Pancreas (tissue), 10 donors: ENCODE data around the gene LRRC3. TPM values are rescaled to one million over a fixed set of nuclear protein-coding genes. Genes with fewer than 3 reads are reported as not detected.

Experiments used
- ATAC-seq, 4 donors: fragments of 200-7000 bp; cut with Tn5 transposase; one replicate each; pipeline versions ENCODE4 v1.8.0 to v1.9.1; 2020; ENCODE audit warnings: mild to moderate bottlenecking in 4 of 4, moderate library complexity in 4 of 4
- DNase-seq, 6 donors: peaks; one replicate each; pipeline ENCODE4 v3.0.0-alpha.2; 2020
- FAIRE-seq: peaks from 2 replicates; lab custom pipeline; 2012; peaks lifted over from hg19 to GRCh38; lab: Jason Lieb, UNC
- H3K27ac ChIP-seq, 4 donors: fragments of 200-600 bp; sonication (generic); 1 replicate in 3 of 4; 2 replicates in 1 of 4; pipeline versions ENCODE4 v1.5.0 to v1.8.0; 2020
- H3K27me3 ChIP-seq, 4 donors: fragments of 200-600 bp; one replicate each; pipeline ENCODE4 v1.8.0; 2021
- H3K36me3 ChIP-seq, 3 donors: fragments of 200-600 bp; sonication (generic) in 1 of 3; one replicate each; pipeline versions ENCODE4 v1.5.0 to v1.8.0; 2020 to 2021
- H3K4me1 ChIP-seq, 3 donors: fragments of 200-600 bp; one replicate each; pipeline ENCODE4 v1.8.0; 2021
- H3K4me3 ChIP-seq, 4 donors: fragments of 200-600 bp; sonication (generic) in 2 of 4; one replicate each; pipeline versions ENCODE4 v1.5.0 to v1.8.0; 2020 to 2021
- H3K9me3 ChIP-seq, 4 donors: fragments of 200-600 bp; one replicate each; pipeline ENCODE4 v1.8.0; 2021
- WGBS, 2 donors: extraction: QIAGEN DNeasy Blood & Tissue Kit; methylation state at CpG; one replicate each; pipeline ENCODE4 v1.1.7; 2013; 5-methylcytosine and 5-hydroxymethylcytosine counted together
- intact Hi-C, 3 donors: fragments of 100-400 bp; cut with DNase I; formaldehyde crosslinking; loops; one replicate each; pipeline versions ENCODE4 v1.11.1 to v1.14.2; 2022
- polyA plus RNA-seq, 2 donors: library from polyadenylated mRNA; stranded (reverse); fragments of 200-250 nt; gene quantifications; one replicate each; pipeline ENCODE4 v1.2.3, GENCODE V29; 2013
- total RNA-seq, 6 donors: library from RNA; stranded (reverse); fragmentation: NEBNext Ultra II Directional in 4 of 6; extraction: Animal tissue kit (Norgen Biotek cat#: 25700) in 4 of 6; gene quantifications; one replicate each; pipeline versions ENCODE4 v1.2.1 to v1.2.4, GENCODE V29; 2021 to 2023
- TF ChIP-seq, protein P1 (sequence below), 4 donors: fragments of 200-600 bp; sonication (generic) in 3 of 4; IDR thresholded peaks; one replicate each; pipeline versions ENCODE4 v1.5.0 to v1.8.0; 2021; ENCODE audit warnings: antibody characterized with exemption in 4 of 4
- donor health status: healthy with polysubstance abuse.
- donor health status: DM: no; HTN: no; CAD: no; lungs with moderate emphysema.
- donor health status: DM: no; HTN: no; CAD: no.
- donor health status: control.
- donor health status: control.
- donor health status: Bipolar disorder and iron deficiency.
- donor health status: DM: yes; HTN: yes; CAD: no.
- donor health status: DM: no; HTN: no; CAD: no.
- donor health status: DM: no; HTN: no; CAD: no.
- donor health status: DM: yes; HTN: yes; CAD: no.

The LRRC3 gene
- total and polyA plus RNA-seq, 8 donors = 0.35 to 1.7 (median 0.47) TPM

DNA sequence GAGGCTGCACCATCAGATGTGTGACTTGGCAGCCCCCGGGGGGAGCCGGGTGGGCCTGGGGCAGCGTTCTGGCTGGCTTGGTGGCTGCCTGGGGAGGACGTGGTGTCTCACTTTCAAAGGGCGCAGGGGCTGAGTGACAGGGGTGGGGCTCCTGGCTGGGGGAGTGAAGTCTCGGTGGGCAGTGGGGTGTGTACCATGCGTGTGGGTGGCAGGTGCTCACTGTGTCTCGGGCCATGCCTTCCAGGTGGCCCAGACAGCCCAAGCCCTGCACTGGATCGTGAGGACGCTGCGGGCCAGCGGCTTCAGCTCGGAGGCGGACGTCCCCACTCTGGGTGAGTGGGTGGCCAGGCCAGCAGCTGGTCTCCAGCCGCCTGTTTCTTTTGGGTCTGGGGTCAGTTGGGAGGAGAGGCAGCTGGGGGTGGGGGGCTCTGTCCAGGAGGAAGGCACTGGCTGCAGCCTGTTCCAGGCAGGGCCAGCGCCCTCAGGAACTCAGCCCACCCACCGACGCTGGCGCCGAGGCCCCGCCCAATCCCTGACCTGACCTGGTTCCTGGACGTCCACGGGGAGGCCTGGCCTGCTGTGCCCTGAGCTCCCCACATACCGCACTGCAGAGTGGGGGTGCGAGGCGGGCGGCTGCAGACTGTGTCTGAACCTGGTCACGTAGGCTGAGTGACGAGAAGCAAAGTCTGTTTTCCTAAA lies 30.6 kb upstream of the LRRC3 start:
- FAIRE-seq (no peak), DNase-seq (peak in 3 of 6 donors; percentile 9 to 61 (median 41)), ATAC-seq (no peak)
- Histone ChIP-seq H3K27me3 (no peaks in the 10 kb centered on the region), H3K36me3 (no peaks in the 10 kb centered on the region), H3K27ac (no peak overlapping the region), H3K4me3 (no peak overlapping the region), H3K4me1 (no peaks in the 10 kb centered on the region), H3K9me3 (peaks cover 0 to 4% (median 0%) of the 10 kb centered on the region in 4 donors)
- WGBS, 2 donors = 60 to 67% methylated on average over 24 to 30 of the region's 30 CpGs
- intact Hi-C loops = no loop called here
- TF ChIP-seq, protein P1, sequence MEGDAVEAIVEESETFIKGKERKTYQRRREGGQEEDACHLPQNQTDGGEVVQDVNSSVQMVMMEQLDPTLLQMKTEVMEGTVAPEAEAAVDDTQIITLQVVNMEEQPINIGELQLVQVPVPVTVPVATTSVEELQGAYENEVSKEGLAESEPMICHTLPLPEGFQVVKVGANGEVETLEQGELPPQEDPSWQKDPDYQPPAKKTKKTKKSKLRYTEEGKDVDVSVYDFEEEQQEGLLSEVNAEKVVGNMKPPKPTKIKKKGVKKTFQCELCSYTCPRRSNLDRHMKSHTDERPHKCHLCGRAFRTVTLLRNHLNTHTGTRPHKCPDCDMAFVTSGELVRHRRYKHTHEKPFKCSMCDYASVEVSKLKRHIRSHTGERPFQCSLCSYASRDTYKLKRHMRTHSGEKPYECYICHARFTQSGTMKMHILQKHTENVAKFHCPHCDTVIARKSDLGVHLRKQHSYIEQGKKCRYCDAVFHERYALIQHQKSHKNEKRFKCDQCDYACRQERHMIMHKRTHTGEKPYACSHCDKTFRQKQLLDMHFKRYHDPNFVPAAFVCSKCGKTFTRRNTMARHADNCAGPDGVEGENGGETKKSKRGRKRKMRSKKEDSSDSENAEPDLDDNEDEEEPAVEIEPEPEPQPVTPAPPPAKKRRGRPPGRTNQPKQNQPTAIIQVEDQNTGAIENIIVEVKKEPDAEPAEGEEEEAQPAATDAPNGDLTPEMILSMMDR (IDR thresholded peaks at IDR 0.05) = no peak

DNA sequence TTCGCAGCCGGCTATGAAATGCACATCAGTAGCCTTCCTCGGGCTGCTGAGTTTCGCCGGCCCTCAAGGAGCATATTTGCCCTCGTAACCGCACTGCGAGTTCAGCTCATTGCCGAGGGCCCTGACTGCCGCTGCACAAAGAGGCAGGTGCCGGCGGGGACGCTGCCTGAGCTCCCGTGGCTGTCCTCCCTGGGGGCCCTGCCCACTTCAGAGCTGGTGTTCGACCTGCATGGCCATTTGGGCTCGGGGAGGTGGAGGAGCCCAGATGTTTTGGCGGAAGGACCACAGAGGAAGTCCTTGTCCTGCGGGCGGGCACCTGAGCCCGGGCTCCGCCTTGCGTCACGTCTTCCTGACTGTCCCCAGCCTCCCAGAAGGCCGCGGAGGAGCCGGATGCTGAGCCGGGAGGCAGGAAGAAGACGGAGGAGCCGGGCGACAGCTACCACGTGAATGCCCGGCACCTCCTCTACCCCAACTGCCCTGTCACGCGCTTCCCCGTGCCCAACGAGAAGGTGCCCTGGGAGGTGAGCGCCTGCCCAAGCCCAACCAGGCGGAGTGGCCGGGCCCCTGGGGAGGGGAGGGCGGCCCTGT lies 29.9 kb upstream of the LRRC3 start:
- TF ChIP-seq, protein P1 (IDR thresholded peaks at IDR 0.05) = no peak
- Histone ChIP-seq H3K27me3 (no peaks in the 10 kb centered on the region), H3K4me3 (no peak overlapping the region), H3K36me3 (no peaks in the 10 kb centered on the region), H3K9me3 (peaks cover 0 to 4% (median 0%) of the 10 kb centered on the region in 4 donors), H3K4me1 (no peaks in the 10 kb centered on the region), H3K27ac (no peak overlapping the region)
- FAIRE-seq = no peak
- intact Hi-C loops = no loop called here
- ATAC-seq = peak in 1 of 4 donors; percentile 40
- peak in 3 of 6 donors; percentile 11 to 57 (median 56) for DNase-seq
- 56 to 66% methylated on average over 40 of the region's 40 CpGs for WGBS, 2 donors

DNA sequence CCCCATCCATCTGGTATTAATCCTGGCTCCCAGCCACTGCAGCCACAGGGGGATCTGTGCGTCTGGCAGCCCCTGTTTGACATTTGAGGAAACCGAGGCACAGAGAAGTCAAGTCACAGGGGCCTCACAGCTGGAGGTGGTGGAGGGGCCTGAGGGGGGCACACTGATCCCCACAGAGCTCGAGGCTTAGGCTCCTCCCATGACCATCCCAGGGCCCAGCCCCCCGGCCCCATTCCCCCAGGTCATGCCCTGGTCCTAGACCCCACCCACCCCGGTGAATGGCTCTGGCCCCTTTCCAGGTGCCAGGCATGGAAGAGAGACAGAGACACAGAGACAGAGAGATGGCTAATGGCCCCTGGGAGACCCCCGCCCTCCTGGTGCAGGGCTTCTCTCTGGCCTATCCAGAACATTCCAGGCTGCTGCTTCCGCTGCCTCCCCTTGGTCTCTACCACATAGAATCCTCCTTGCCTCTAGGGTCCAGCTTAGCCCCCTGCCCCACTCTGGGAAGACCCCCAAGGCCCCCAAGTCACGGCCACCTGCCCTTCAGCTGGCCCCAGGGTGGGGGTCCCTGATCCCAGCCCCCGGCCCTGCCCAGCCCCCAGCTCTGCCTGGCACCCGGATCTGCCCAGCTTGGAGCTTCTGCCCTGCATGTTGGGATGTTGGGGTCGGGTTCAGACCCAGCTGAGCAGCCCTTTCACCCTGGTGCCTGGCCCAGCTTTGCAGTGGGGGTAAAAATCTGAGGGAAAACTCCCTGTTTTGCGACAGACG lies 29.2 kb upstream of the LRRC3 start:
- 60 to 75% methylated on average over 13 of the region's 13 CpGs for WGBS, 2 donors

DNA sequence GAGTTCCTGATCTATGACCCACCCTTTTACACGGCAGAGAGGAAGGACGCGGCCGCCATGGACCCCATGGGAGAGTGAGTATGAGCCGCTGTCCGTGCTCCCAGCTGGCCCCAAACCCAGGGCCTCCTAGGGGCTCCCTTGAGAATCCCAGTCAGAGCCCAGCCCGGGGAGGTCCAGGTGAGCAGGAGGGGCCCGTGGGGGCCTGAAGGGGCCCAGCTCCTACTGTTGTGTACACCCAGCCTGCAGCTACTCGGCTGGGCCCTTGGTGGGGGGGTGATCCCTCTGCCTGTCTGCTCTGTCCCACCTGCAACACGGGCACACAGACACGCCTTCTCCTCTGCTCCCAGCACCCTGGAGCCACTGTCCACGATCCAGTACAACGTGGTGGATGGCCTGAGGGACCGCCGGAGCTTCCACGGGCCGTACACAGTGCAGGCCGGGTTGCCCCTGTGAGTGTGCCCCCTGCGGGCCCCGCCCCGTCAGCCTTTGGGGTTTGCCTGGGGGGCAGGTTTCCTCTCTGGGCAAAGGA lies 28.6 kb upstream of the LRRC3 start:
- intact Hi-C loops = no loop called here
- H3K36me3 ChIP-seq = no peaks in the 10 kb centered on the region
- TF ChIP-seq, protein P1 (IDR thresholded peaks at IDR 0.05) = no peak
- no peaks in the 10 kb centered on the region for H3K27me3 ChIP-seq
- no peak overlapping the region for H3K4me3 ChIP-seq
- no peaks in the 10 kb centered on the region for H3K4me1 ChIP-seq
- no peak for FAIRE-seq
- H3K9me3 ChIP-seq = peaks cover 0 to 4% (median 0%) of the 10 kb centered on the region in 4 donors
- DNase-seq = peak in 3 of 6 donors; percentile 12 to 59 (median 53)
- WGBS, 2 donors = 64 to 75% methylated on average over 17 to 21 of the region's 21 CpGs
- ATAC-seq = no peak
- H3K27ac ChIP-seq = no peak overlapping the region

More for the DNA sequence above, 29.2 kb upstream of the LRRC3 start:
- FAIRE-seq = no peak
- intact Hi-C loops = no loop called here
- peak in 1 of 4 donors; percentile 8 for ATAC-seq
- Histone ChIP-seq H3K4me1 (no peaks in the 10 kb centered on the region), H3K36me3 (no peaks in the 10 kb centered on the region), H3K27me3 (no peaks in the 10 kb centered on the region), H3K9me3 (peaks cover 0 to 4% (median 0%) of the 10 kb centered on the region in 4 donors), H3K27ac (no peak overlapping the region), H3K4me3 (no peak overlapping the region)
- TF ChIP-seq, protein P1 (IDR thresholded peaks at IDR 0.05) = no peak
- peak in 2 of 6 donors; percentile 10 to 45 for DNase-seq
